Brain microvascular endothelial cell (primary cell): ENCODE results near the gene SPATA33.

Experiments
- DNase-seq: peaks from one replicate; pipeline ENCODE4 v3.0.0-alpha.2; 2020
- H3K27ac ChIP-seq: fragments of 250-450 bp; sonication (Bioruptor Pico); 2 replicates; pipeline ENCODE4 v1.5.1; 2020; ENCODE audit warnings: mild to moderate bottlenecking, moderate library complexity
- H3K27me3 ChIP-seq: fragments of 250-450 bp; sonication (Bioruptor Pico); replicated peaks from 2 replicates; pipeline ENCODE4 v1.5.1; 2020; ENCODE audit warnings: mild to moderate bottlenecking
- H3K36me3 ChIP-seq: fragments of 250-450 bp; sonication (Bioruptor Pico); replicated peaks from 2 replicates; pipeline ENCODE4 v1.5.1; 2020; ENCODE audit warnings: mild to moderate bottlenecking
- H3K4me3 ChIP-seq: 2 replicates; pipeline ENCODE4 v1.5.1; 2011; ENCODE audit warnings: low read depth, mild to moderate bottlenecking, control low read depth, low read length, moderate library complexity
- CTCF ChIP-seq: IDR thresholded peaks from 2 replicates; pipeline ENCODE4 v1.5.1; 2011; ENCODE audit warnings: low read depth, mild to moderate bottlenecking, moderate library complexity, low read length, control low read depth, inconsistent platforms; ENCODE audit errors: missing control alignments
- in situ Hi-C: cut with HindIII; loops from 2 replicates; pipeline ENCODE4 v1.10.0; 2017; ENCODE audit warnings: low sequenced_read_pairs, low pct_ligation_motif_present

SPATA33 gene

GRCh38 chr16:89657442-89658220 is at the start of gene SPATA33, which contains the start of gene CHMP1A:
SPATA33 (plus strand) TSS chr16:89657836; CDS start chr16:89657912, 76 bp downstream.
CHMP1A (minus strand) TSS chr16:89657708; CDS start chr16:89657588, 120 bp downstream.
- Histone ChIP-seq H3K4me3 (peak within 1 kb of the TSS; percentile 97), H3K36me3 (peaks cover 16% of the 10 kb centered on the region), H3K27me3 (no peaks in the 10 kb centered on the region), H3K27ac (peak within 1 kb of the TSS; percentile 72)
- in situ Hi-C loops = no loop called here
- TF ChIP-seq CTCF = no peak
- peak; percentile 72 for DNase-seq

GRCh38 chr16:89607937-89608740 is 49.5 kb upstream of the SPATA33 start:
- H3K4me3 ChIP-seq = no peak overlapping the region
- no peaks in the 10 kb centered on the region for H3K36me3 ChIP-seq
- no peak for DNase-seq
- in situ Hi-C loops = no loop called here
- no peak overlapping the region for H3K27ac ChIP-seq
- H3K27me3 ChIP-seq = no peaks in the 10 kb centered on the region
- no peak for TF ChIP-seq CTCF

- TF ChIP-seq CTCF = no peak
Observed at GRCh38 chr16:89610108-89610453, 47.6 kb upstream of the SPATA33 start.

GRCh38 chr16:89612415-89613166 is 45.0 kb upstream of the SPATA33 start:
- in situ Hi-C loops = no loop called here
- no peaks in the 10 kb centered on the region for H3K36me3 ChIP-seq

More at GRCh38 chr16:89610108-89610453, 47.6 kb upstream of the SPATA33 start:
- no peaks in the 10 kb centered on the region for H3K36me3 ChIP-seq
- no peaks in the 10 kb centered on the region for H3K27me3 ChIP-seq
- H3K27ac ChIP-seq = no peak overlapping the region
- no peak for DNase-seq
- in situ Hi-C loops = no loop called here
- H3K4me3 ChIP-seq = no peak overlapping the region

More at GRCh38 chr16:89612415-89613166, 45.0 kb upstream of the SPATA33 start:
- TF ChIP-seq CTCF = no peak
- no peak overlapping the region for H3K4me3 ChIP-seq
- no peak overlapping the region for H3K27ac ChIP-seq
- no peaks in the 10 kb centered on the region for H3K27me3 ChIP-seq
- no peak for DNase-seq
